Urinary bladder (tissue), 4 donors: Measurements from ENCODE around the gene STARD8. TPM values are rescaled to one million over a fixed set of nuclear protein-coding genes. Genes with fewer than 3 reads are reported as not detected.
"Not testable (repeated sequence)": the region's sequence is repeated elsewhere in the genome, so short reads cannot be mapped to it uniquely, and the experiment has no call there.

Source experiments
- DNase-seq: peaks from one replicate; pipeline ENCODE4 v3.0.0-alpha.2; 2015; ENCODE audit errors: extremely low spot score
- H3K27ac ChIP-seq: one replicate; pipeline ENCODE4 v1.5.1; 2013; ENCODE audit warnings: low read depth, mild to moderate bottlenecking, moderate library complexity
- H3K36me3 ChIP-seq: one replicate; pipeline ENCODE4 v1.6.1; 2013; ENCODE audit warnings: mild to moderate bottlenecking, moderate library complexity; ENCODE audit not compliant: insufficient read depth
- H3K4me1 ChIP-seq: one replicate; pipeline ENCODE4 v1.6.1; 2013; ENCODE audit warnings: mild to moderate bottlenecking, moderate library complexity; ENCODE audit not compliant: insufficient read depth
- H3K4me3 ChIP-seq: one replicate; pipeline ENCODE4 v1.5.1; 2013; ENCODE audit warnings: low read depth, low read length
- WGBS: extraction: QIAGEN DNeasy Blood & Tissue Kit; methylation state at CpG from one replicate; pipeline ENCODE4 v1.1.7; 2013; 5-methylcytosine and 5-hydroxymethylcytosine counted together
- polyA plus RNA-seq: library from polyadenylated mRNA; stranded (reverse); fragments of 200-250 nt; gene quantifications from one replicate; pipeline ENCODE4 v1.2.3, GENCODE V29; 2013
- total RNA-seq: library from RNA; depleted of rRNA; stranded (reverse); fragments of >200 nt; gene quantifications from one replicate; pipeline ENCODE4 v1.2.3, GENCODE V29; 2014
- donor health status: healthy with polysubstance abuse.
- donor health status: healthy.

STARD8 gene
- total and polyA plus RNA-seq, 2 donors, result 6.5 to 12.4 TPM

DNA sequence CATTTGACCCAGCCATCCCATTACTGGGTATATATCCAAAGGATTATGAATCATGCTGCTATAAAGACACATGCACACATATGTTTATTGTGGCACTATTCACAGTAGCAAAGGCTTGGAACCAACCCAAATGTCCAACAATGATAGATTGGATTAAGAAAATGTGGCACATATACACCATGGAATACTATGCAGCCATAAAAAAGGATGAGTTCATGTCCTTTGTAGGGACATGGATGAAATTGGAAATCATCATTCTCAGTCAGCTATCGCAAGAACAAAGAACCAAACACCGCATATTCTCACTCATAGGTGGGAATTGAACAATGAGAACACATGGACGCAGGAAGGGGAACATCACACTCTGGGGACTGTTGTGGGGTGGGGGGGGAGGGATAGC is 94.4 kb downstream of the STARD8 start:
- H3K4me3 ChIP-seq, DNase-seq, H3K27ac ChIP-seq, H3K36me3 ChIP-seq, H3K4me1 ChIP-seq: not testable (repeated sequence)
- WGBS, result 95% methylated on average over 3 of the region's 3 CpGs

DNA sequence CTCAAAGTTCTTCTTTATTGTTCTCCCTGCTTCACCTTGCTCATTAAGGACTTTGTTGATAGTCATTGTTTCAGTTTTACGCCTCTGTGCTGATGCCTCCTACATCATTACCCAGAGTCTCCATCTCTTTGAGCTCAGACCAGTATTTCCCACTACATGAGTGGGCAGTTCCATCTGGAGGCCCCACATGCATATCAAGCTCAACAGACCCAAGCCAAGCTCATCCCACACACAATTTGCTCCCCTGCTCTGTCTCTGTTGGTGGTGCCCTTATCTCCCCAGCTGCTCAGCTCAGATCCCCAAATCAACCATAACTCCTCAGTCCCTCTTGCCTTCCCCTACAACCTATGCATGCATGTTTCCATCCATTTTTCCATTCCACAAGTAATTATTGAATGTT is 96.3 kb downstream of the STARD8 start:
- no peaks in the 10 kb centered on the region for H3K4me1 ChIP-seq
- no peak overlapping the region for H3K4me3 ChIP-seq
- H3K27ac ChIP-seq, result no peak overlapping the region
- no peaks in the 10 kb centered on the region for H3K36me3 ChIP-seq
- DNase-seq, result no peak
- WGBS, result 100% methylated on average over 1 of the region's 1 CpG

DNA sequence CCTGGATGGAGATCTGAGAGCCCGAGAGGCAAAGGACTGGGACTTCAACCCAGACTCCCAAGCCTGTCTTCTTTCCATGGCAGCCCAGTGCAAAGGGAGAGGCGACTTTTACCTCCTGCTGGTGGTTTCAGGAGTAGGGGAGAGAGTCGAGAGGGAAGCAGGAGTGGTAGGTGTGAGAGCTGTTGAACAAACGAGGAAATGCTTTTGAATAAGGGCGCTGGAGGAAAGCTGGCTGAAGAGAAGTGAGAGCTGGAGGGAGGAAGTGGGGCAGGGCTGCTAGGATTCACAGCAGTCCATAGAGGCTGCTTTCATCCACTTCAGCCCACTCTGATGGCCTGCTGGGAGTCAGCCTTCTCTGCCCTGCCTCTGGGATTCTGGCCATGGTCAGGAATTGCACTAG is 99.5 kb downstream of the STARD8 start:
- Histone ChIP-seq H3K36me3 (no peaks in the 10 kb centered on the region), H3K27ac (no peak overlapping the region), H3K4me3 (no peak overlapping the region), H3K4me1 (no peaks in the 10 kb centered on the region)
- no peak for DNase-seq
- WGBS, result 67% methylated on average over 5 of the region's 5 CpGs

DNA sequence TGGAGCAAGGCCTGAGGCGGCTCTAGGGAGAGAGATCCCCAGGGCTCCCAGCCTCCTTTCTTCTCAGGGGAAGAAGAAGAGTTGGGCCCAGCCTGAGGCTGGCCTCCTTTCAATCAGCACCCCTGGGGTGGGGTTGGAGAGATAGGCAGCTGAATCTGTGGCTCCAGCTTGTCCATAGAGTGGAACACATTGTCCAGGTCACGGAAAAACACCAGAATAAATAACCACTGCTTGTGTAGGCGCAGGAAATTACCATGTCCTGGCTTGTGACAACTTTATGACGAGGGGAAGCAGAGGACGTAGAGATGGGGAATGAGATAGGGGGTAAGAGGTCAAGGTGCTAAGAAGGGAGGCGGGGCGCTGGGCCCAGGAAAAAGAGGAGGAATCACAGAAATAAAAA is 100.6 kb downstream of the STARD8 start:
- no peak overlapping the region for H3K27ac ChIP-seq
- no peak for DNase-seq
- 86% methylated on average over 7 of the region's 7 CpGs for WGBS
- no peaks in the 10 kb centered on the region for H3K36me3 ChIP-seq
- no peak overlapping the region for H3K4me3 ChIP-seq
- no peaks in the 10 kb centered on the region for H3K4me1 ChIP-seq

DNA sequence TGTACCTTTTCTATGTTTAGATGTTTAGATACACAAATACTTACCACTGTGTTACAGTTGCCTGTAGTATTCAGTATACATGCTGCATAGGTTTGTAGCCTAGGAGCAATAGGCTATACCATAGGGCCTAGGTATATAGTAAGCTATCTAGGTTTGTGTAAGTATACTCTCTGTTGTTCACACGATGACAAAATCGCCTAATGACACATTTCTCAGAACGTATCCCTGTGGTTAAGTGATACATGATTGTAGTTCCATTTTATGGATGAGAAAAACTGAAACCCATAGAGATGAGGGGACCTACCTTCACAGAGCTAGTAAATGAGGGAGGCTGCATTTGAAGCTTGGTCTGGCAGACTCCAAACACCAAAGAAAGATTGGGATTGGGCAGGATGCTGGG is 102.0 kb downstream of the STARD8 start:
- no peaks in the 10 kb centered on the region for H3K36me3 ChIP-seq
- no peak overlapping the region for H3K27ac ChIP-seq
- H3K4me1 ChIP-seq, result no peaks in the 10 kb centered on the region
- WGBS, result 92% methylated on average over 3 of the region's 3 CpGs
- H3K4me3 ChIP-seq, result no peak overlapping the region
- DNase-seq, result no peak

DNA sequence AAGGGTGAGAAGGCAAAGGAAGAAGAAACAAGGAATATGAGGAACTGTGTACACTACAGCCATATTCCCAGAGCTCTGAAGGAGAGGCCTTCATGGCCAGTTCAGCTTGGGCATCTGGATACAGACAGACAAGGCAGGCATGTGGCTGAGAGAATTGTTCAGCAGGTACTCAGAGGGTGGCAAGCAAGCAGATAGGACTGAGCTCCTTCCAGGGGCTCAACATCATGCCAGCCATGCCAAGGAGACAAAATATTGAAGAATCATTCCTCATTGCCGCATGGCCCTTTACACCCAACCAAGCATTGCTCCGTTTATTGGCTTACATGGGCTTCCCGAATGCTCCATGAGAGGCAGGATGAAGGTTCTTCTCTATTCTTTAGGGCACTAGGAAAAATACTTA is 102.8 kb downstream of the STARD8 start:
- WGBS, result 98% methylated on average over 3 of the region's 3 CpGs
- H3K4me1 ChIP-seq, result no peaks in the 10 kb centered on the region
- no peak overlapping the region for H3K4me3 ChIP-seq
- DNase-seq, result no peak
- H3K27ac ChIP-seq, result no peak overlapping the region
- no peaks in the 10 kb centered on the region for H3K36me3 ChIP-seq

DNA sequence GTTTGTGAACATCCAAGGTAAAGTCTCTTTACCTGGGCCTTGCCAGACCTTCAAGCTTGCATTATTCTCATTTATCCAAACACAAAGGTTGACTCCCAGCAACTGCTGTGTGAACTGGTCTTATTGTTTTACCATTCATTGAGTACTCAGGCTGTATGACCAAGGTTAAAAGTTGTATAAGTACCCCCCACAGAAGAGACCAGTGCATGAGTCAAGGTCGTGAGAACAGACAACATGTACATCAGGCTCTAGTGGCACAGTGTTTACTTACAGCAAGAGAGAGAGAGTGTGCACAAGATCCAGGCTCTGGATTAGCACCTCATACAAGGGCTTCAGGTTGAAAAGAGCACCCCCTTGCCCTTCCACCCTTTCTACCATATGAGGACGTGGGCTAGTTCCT is 103.9 kb downstream of the STARD8 start:
- Histone ChIP-seq H3K36me3 (no peaks in the 10 kb centered on the region), H3K4me3 (no peak overlapping the region), H3K4me1 (no peaks in the 10 kb centered on the region), H3K27ac (no peak overlapping the region)
- WGBS, result 75% methylated on average over 2 of the region's 2 CpGs
- DNase-seq, result no peak

DNA sequence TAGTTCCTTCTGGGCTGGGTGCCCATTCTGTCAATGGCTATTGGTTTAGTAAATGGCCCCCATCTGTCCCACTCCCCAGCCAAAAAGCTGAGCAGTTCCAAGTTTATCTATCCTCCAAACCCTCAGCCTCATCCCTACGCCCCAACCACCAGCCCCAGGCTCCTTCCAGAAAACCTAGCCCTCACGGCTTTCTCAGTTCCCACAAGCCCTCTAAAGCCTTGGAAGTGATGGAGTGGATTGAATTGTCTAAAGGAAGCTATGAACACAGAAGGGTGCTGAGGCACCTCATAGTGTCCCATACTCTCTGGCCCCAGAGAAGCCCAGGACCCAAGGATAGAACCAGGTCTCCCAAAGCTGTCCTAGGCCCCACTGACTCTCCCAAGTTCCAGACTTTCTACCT is 105.8 kb downstream of the STARD8 start:
- H3K27ac ChIP-seq, result no peak overlapping the region
- 98% methylated on average over 2 of the region's 2 CpGs for WGBS
- H3K36me3 ChIP-seq, result no peaks in the 10 kb centered on the region
- H3K4me3 ChIP-seq, result no peak overlapping the region
- no peaks in the 10 kb centered on the region for H3K4me1 ChIP-seq
- DNase-seq, result no peak

DNA sequence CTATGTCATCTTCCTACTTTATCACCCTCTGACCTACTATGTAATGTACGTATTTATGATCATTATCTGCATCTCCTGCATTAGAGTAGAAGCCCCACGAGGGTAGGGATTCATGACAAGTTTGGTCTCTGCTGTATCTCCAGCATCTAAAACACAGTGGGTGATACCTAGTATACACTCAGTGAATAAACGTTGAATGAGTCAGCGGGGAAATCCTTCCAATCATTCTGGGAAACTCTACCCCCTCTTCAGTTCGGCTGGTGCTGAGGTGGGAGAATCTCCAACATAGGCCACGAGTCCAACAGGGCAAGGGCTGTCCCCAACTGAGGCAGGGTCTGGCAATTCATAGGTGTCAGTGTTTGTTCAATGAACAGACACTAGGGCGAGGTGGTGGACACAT is 106.9 kb downstream of the STARD8 start:
- no peaks in the 10 kb centered on the region for H3K36me3 ChIP-seq
- no peak overlapping the region for H3K27ac ChIP-seq
- no peak for DNase-seq
- no peak overlapping the region for H3K4me3 ChIP-seq
- H3K4me1 ChIP-seq, result no peaks in the 10 kb centered on the region
- 82% methylated on average over 7 of the region's 7 CpGs for WGBS

DNA sequence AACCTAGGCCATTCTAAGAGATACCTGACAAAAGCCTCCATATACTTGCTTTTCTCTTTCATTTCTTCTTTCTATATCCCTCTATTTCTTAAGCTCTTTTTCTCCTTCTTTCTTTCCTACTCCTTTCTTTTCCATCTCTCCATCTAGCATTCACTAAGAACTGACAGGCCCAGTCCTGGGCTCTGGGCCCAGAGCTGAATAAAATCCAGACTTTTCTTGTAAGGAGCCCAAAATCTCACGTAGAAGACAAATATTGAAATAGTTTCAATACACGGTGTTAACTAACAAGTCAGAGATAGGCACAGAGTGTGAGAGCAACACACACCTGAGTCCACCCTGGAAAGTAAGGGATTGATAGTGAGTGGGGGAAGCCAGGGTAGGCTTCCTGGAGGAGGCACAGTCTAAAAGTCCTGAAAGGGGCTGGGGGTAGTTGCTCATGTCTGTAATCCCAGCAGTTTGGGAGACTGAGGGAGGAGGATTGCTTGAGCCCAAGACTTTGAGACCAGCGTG is 108.2 kb downstream of the STARD8 start:
- H3K4me1 ChIP-seq, result no peaks in the 10 kb centered on the region
- no peaks in the 10 kb centered on the region for H3K36me3 ChIP-seq
- no peak overlapping the region for H3K4me3 ChIP-seq
- H3K27ac ChIP-seq, result no peak overlapping the region
- WGBS, result 56% methylated on average over 3 of the region's 3 CpGs
- DNase-seq, result no peak

DNA sequence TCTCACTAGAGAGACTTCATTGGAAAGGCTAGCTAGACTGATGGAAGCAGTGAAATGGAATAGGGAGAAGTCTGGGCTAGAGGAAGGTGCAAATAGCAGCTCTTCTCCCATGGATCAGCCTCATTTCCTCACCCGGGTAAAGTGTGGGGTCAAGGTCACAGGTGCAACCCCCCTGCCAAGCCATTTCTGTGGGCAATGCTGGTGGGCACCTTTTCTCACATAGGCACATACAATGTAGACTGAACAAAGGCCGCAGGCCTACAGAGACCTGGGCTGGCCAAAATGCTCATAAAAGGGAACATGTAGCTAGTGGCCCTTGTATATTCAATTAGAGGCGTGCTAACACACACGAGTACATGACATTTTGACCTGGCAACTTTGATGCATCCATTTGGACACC is 109.9 kb downstream of the STARD8 start:
- no peak for DNase-seq
- WGBS, result 69% methylated on average over 4 of the region's 4 CpGs
- Histone ChIP-seq H3K27ac (no peak overlapping the region), H3K4me1 (no peaks in the 10 kb centered on the region), H3K4me3 (no peak overlapping the region), H3K36me3 (no peaks in the 10 kb centered on the region)

DNA sequence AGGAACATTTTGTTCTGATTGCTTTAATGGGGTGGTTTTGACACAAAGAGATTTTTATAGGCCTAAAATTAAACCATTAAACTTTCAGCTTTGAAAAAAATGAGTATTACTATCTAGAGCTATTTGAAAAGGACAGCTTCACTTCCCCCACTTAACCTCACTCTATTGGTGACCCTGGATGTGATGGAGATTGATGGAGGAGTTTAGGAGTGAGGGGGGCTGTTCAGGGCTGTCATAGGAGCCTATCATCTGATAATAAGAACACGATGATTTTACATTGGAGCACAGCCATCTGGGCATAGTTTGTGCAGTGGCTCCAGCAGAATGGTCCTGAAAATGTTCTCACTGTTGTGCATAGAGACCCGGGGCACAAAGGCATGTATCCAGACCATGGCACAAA is 110.3 kb downstream of the STARD8 start:
- Histone ChIP-seq H3K4me3 (no peak overlapping the region), H3K36me3 (no peaks in the 10 kb centered on the region), H3K4me1 (no peaks in the 10 kb centered on the region), H3K27ac (no peak overlapping the region)
- 44% methylated on average over 2 of the region's 2 CpGs for WGBS
- no peak for DNase-seq

DNA sequence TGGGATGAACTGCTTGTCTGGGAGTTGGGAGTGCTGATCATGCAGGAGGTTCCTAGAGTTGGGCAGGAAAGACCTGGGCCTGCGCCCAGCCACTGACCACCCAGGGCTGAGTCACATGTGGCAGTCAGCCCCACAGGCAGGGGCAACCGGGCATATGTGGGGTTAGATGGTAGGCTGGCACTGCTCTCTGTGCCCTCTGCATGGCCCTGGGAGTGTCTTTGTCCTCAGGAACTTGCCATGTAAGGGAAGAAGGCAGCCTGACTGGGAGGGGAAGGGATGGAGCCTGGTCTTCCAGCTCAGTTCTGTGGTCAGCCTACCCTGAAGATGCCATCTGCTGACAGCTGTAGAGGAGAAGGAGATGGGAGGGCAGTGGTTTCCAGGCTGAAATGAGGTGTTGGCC is 111.2 kb downstream of the STARD8 start:
- H3K27ac ChIP-seq, result no peak overlapping the region

DNA sequence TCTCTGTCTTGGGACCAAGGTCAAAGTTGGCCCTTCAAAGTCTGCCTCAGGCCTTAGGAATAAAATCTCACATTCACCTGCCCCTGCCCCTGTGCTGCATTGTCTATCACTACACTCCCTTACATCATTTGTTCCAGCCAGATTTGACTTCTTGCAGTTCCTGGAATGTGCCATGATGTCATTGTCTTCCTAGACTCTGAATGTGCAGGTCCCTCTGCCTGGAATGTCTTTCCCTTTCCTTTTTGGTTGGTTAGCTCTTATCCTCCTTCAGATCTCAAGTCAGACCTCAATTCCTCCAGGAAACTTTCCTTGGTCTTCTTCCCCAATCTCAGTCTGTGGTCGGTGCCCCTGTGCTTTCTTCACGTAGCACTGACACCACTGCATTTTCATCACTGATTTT is 113.6 kb downstream of the STARD8 start:
- Histone ChIP-seq H3K27ac (no peak overlapping the region), H3K36me3 (no peaks in the 10 kb centered on the region), H3K4me1 (no peaks in the 10 kb centered on the region), H3K4me3 (no peak overlapping the region)
- no peak for DNase-seq
- WGBS, result 91% methylated on average over 2 of the region's 2 CpGs

More for the DNA sequence above, 111.2 kb downstream of the STARD8 start:
- Histone ChIP-seq H3K4me3 (no peak overlapping the region), H3K4me1 (no peaks in the 10 kb centered on the region), H3K36me3 (no peaks in the 10 kb centered on the region)
- no peak for DNase-seq
- WGBS, result 92% methylated on average over 2 of the region's 2 CpGs

DNA sequence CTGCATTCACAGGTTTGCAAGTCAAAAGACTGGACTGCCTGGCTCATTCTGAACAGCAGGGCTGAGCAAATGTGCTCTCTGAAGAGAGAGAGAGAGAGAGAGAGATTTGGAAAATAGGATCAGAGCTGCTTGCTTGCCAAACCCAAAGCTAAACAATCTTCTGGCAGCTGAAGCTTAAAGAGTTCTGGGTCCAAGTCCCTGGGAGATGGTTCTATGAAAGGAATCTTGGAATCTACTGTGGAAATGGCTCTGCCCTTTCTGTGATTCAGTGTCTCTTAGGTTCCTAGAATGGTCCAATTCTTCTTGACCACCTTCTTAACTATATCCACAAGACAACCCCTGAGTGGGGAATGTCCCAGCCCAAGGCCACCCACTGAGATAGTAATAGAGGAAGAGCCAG is 115.3 kb downstream of the STARD8 start:
- H3K36me3 ChIP-seq, result no peaks in the 10 kb centered on the region
- H3K27ac ChIP-seq, result no peak overlapping the region
- H3K4me3 ChIP-seq, result no peak overlapping the region
- no peaks in the 10 kb centered on the region for H3K4me1 ChIP-seq
- DNase-seq, result no peak
